ENCODE data around the gene BMX.

- TF ChIP-seq CTCF (conservative IDR thresholded peaks at IDR 0.05 in 1 of 2, IDR thresholded peaks at IDR 0.05 in 1 of 2; ENCODE audit: low read depth in 1 of 2, low read length in 2 of 2) (no peak), EZH2 (IDR thresholded peaks at IDR 0.05; ENCODE audit: low read length, missing control alignments) (no peak)
These were observed 28.6 kb downstream of the BMX start for GRCh38 chrX:15529165-15529564.
